Cerebellar nuclear complex (tissue), 1 donor: ENCODE measurements around the gene EMX2.
A peak's percentile ranks its signal among the peaks of the same experiment; 100 is the strongest.
"Not testable (repeated sequence)": the region's sequence is repeated elsewhere in the genome, so short reads cannot be mapped to it uniquely, and the experiment has no call there.

Experiments used
- DNase-seq, 2 experiments: peaks; one replicate each; lab custom pipeline; 2025; lab: John Stamatoyannopoulos, UW

EMX2 gene

DNA sequence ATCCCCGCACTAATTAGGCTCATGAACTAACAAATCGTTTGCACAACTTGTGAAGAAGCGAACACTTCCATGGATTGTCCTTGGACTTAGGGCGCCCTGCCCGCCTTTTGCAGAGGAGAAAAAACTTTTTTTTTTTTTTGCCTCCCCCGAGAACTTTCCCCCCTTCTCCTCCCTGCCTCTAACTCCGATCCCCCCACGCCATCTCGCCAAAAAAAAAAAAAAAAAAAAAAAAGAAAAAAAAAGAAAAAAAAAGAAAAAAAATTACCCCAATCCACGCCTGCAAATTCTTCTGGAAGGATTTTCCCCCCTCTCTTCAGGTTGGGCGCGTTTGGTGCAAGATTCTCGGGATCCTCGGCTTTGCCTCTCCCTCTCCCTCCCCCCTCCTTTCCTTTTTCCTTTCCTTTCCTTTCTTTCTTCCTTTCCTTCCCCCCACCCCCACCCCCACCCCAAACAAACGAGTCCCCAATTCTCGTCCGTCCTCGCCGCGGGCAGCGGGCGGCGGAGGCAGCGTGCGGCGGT, at the start of gene EMX2:
Gene EMX2 (plus strand): TSS at position 41 of the 519 bp plus-strand sequence. CDS start 522 bp downstream, outside the sequence.
- no peak for DNase-seq

DNA sequence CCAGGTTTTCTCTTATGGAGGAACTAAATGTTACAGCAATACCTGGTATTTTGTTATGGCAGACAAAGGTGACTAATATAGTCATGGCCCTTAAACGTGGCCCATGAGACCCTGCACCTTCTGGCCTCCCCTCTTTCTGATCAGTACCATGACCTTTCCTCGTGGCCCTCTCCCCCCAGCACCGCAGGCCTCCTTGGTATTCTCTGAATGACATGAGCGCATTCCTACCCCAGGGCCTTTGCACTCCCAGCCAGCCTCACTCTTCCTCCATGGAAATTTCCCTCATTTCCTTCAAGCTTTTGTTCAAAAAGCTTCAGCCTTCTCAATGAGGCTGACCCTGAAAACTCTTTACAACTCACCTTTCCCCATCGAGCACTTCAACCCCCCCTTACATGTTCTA, 46.5 kb upstream of the EMX2 start:
- no peak for DNase-seq

GRCh38 chr10:117496616-117497028, 45.9 kb upstream of the EMX2 start:
- DNase-seq = peak in 1 of 2 experiments; percentile 11

DNA sequence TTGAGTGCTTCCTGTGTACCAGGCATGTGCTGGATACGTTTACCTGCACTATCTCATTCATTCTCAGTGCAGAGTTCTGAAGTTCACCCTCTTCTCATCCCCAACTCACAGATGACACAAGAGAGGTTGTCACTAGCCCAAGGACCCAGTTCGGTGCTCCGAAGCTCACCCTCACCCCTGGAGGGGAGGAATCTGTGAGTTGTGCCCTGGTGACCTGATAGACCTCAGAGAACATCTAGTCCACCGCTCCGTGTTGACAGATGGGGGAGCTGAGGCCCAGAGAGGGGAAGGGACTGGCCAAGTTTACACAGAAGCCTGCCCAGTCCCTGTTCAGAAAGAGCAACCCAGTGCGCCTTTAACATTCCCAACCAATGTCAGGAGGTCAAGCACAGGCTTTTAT, 44.8 kb upstream of the EMX2 start:
- no peak for DNase-seq

- no peak for DNase-seq
These were observed 43.1 kb upstream of the EMX2 start for GRCh38 chr10:117499248-117500105.

GRCh38 chr10:117500456-117500855, 42.1 kb upstream of the EMX2 start:
- no peak for DNase-seq

GRCh38 chr10:117501460-117502035, 41.0 kb upstream of the EMX2 start:
- no peak for DNase-seq

- no peak for DNase-seq
These were observed 39.9 kb upstream of the EMX2 start for GRCh38 chr10:117502421-117503243.

GRCh38 chr10:117503244-117504205, 39.0 kb upstream of the EMX2 start:
- no peak for DNase-seq

DNA sequence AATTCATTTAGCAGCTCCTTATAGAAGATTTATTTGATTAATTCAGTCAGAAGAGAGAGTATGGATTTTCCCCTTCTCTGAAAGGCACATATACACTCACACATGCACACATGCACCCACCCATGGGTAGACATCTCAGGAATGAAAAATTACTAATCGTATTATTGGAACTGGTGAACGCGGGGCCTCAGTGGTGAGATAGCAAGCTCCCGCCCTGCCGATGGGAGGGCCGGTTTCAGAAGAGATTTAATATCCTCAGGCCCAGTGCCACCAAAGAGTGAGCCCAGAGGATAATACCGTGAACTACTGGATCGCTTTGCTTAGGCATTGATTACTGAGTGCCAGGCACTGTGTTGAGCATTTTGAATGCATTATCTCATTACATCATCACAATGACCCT, 38.0 kb upstream of the EMX2 start:
- DNase-seq = no peak

- not testable (repeated sequence) for DNase-seq
These were observed 35.5 kb upstream of the EMX2 start for GRCh38 chr10:117507081-117507480.

DNA sequence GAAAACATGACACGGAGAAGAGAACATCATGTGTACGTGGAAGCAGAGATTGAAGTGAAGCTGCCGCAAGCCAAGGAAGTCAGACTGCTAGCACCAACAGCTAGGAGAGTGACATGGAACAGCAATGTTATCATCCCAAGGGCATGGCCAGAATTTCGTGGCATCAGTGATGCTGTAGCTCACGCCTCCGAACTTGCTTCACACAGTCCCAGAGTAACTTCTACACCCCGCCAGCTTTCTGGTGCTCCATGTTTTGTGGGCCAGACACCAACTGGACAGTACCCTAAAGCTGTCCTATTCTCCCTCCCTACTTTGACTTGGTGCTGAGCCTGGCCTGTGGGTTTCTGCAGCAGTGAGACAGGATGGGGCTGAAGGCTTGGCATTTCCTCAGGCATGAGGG, 33.0 kb upstream of the EMX2 start:
- DNase-seq = no peak

DNA sequence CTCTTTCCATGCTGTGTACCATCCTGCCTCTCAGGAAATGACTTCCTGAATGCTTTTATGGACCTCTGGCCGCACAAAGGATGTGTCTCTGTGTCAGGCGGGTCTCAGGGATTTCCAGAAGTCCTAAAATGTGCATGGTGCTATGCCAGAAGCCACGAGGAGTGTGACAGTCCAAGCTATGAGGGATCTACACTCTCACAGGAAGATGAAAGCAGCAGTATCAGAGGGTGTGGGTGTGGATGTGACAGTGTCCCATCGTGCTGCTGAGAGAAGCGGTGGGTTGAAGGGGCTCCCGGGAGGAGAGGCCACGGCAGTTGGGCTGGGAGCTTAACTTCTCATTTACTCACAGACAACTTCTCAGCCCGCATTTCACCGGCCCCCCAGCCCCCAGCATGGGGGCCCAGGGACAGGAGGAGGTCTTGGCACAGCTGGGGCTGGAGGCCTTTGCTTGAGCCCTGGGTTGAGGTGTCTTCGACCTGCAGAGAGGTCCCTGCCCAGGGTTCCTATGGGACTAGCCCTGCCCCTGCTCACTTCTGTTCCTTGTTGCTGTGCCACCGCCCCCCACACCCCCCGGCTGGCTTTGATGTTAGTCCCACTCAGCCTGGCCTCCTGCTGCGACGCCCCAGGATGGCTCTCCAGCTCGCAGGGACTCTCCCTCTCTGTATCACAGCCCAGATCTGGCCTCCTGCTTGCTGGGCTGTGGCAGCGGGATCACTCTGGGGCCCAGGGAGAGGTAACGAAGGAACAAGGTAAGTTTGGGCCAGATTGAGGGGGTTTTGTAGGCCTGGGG, 30.8 kb upstream of the EMX2 start:
- no peak for DNase-seq

- no peak for DNase-seq
These were observed 27.6 kb upstream of the EMX2 start for GRCh38 chr10:117514971-117515370.

- DNase-seq = no peak
These were observed 25.9 kb upstream of the EMX2 start for GRCh38 chr10:117516681-117517080.

- DNase-seq = no peak
These were observed 24.3 kb upstream of the EMX2 start for GRCh38 chr10:117518246-117518645.

GRCh38 chr10:117519286-117519685, 23.3 kb upstream of the EMX2 start:
- DNase-seq = no peak

GRCh38 chr10:117519879-117520278, 22.7 kb upstream of the EMX2 start:
- no peak for DNase-seq

DNA sequence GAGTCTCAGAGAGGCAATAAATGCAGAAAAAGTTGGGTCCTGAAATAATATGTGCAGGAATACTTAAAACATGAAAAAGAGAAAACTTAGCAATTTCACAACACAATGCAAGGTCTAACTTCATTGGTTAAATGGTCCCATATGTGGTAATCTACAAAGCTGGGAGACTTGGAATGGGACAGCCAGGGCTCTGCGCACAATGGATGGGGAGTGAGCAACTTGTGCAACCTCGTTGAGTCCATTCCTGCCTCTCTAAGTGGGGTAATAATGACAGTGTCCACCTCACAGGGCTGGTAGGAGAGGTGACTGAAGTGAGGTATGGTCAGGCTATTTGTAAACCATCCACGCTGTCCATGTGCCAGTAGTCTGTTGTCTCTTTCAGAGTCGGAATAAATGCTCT, 11.8 kb upstream of the EMX2 start:
- no peak for DNase-seq

DNA sequence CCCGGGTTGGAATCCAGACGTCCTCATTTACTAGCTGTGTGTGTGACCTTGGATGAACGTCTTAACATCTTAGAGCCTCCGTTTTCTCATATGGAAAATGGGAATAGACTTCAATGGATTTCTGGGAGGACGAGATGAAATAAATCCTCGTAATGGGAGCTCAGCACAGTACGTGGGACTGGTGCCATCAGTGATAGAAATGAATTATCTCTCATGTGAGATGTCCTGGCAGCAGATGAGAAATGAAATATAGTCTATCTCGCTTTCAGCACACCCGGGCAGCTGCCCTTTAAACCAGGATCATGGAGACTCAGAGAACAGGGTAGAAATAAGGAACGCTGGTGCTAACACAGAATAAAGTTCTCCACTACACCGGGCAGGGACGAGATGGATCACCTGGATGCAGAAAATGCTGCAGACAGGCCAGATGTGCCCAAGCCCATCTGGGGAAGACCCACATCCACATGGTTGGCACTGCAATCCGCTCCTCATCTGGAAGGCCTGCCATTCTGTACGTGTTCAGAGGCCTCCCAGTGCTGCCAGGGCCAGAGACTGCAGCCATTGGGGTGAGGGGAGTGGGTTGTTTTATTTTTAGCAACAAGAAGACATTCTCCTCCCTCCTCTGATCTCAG, 11.1 kb upstream of the EMX2 start:
- no peak for DNase-seq
